ENCODE results near the gene CBLN1.

The CBLN1 gene

GRCh38 chr16:49281480-49281842, at the start of gene CBLN1:
Gene CBLN1 (minus strand): TSS chr16:49281838. CDS start chr16:49281465, 373 bp downstream.
- no peak for DNase-seq (ENCODE audit: low read depth in 2 of 2)

DNA sequence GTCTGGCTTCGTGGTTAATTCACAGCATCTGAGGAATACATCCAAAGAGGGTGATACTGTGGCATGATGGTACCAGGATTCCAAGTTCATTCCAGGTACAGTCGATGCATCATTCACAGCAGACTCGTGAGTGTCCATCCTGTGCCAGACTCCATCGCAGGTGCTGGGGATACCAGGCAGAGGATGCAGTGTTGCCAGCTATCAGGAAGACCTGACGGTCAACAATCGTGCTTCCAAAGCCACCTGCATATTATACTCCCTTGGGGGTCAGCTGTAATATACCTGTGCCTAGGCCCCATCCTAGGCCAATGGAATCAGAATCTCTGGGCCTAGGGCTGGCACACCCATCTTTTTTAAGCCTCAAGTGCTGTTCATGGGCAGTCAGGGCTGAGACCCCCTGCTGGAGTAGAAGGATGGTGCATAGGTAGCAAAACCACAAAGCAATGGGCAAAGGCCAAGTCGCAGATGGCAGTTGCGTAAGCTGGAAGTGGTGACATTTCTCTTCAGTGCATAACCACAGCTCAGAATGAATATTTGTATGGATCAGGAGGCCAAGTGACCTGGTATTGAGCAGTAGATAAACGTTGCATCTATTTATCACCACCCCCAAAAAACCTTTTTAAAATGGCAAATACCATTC, 49.0 kb upstream of the CBLN1 start:
- no peak for DNase-seq (ENCODE audit: low read depth in 2 of 2)

- no peak for DNase-seq (ENCODE audit: low read depth in 2 of 2)
Observed at GRCh38 chr16:49328325-49328724, 46.7 kb upstream of the CBLN1 start.

- no peak for DNase-seq (ENCODE audit: low read depth in 2 of 2)
Observed at GRCh38 chr16:49327466-49327865, 45.8 kb upstream of the CBLN1 start.

DNA sequence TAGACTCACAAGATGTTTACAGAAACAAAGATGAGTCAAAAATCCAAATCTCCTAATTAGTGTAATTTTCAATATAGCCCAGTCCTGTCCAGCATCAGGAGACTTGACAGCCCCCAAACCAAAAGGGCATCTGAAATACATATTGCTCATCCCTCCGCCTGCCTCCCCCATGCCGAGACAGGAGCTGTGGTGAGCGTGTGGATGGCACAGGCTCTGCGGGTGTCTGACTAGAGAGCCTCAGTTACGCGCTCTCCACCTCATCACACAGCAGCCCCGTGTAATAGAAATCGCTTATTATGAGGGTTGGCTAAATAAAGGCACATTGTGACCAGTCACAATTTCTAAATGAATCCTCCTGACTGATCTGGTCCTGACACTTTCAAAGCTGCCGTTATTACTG, 43.1 kb upstream of the CBLN1 start:
- DNase-seq (ENCODE audit: low read depth in 2 of 2): no peak

- DNase-seq (ENCODE audit: low read depth in 2 of 2): no peak
Observed at GRCh38 chr16:49315602-49316001, 34.0 kb upstream of the CBLN1 start.

GRCh38 chr16:49312389-49312985, 30.8 kb upstream of the CBLN1 start:
- DNase-seq (ENCODE audit: low read depth in 2 of 2): no peak

GRCh38 chr16:49311823-49312222, 30.2 kb upstream of the CBLN1 start:
- DNase-seq (ENCODE audit: low read depth in 2 of 2): no peak

- no peak for DNase-seq (ENCODE audit: low read depth in 2 of 2)
Observed at GRCh38 chr16:49307176-49307575, 25.5 kb upstream of the CBLN1 start.

- DNase-seq (ENCODE audit: low read depth in 2 of 2): no peak
Observed at GRCh38 chr16:49305406-49305805, 23.8 kb upstream of the CBLN1 start.

DNA sequence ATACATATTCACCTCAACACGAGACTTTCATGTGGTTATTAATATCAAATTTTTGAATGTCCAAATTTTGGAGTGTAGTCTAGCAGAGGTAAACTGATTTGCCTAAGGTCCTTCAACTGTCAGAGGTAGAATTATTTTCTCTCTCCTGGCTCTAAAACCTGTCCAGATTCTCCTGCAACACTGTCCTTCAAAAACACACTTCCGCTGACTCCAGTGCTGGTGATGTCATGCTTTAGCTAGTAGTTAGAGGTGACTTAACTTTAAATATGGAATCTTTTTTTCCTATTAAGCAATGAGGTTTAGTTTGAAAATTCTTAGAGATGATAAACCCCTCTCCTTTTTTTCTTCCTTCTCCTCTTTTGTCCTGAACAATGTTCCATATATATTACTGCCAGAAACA, 10.8 kb upstream of the CBLN1 start:
- no peak for DNase-seq (ENCODE audit: low read depth in 2 of 2)

- no peak for DNase-seq (ENCODE audit: low read depth in 2 of 2)
Observed at GRCh38 chr16:49287572-49287971, 5.9 kb upstream of the CBLN1 start.

GRCh38 chr16:49284962-49285361, 3.3 kb upstream of the CBLN1 start:
- DNase-seq (ENCODE audit: low read depth in 2 of 2): no peak

DNA sequence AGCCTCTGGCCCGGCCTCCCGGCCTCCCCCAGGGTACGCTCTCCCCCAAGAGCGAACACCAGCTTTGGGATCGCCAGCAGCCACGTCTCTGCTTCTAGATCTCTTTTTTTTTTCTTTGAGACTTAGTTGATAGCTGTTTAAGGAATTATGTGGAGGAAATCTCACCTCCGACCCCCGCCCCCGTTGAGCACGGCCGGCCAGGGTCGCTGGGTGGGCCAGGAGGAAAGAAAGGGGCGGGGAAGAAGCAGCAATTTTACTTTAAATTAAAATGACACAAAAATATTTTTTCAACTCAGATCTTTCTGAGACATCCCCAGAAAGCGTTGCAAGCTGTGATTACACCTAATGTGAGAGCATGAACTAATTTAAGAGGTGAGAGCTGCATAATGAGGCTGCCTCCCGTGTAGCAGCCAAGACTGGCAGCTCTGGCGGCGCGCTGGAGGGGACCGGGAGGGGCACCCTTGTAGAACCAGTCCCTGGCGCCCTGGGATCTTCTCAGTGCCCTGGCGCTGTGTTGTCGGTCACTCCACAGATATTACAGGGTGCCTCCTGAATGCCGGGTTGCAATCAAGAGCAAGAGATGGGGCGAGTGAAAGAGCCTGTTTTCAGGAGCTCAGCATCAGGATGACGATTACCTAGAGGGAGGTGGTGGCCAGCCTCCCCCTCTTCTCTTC, 1.9 kb upstream of the CBLN1 start:
- no peak for DNase-seq (ENCODE audit: low read depth in 2 of 2)

DNA sequence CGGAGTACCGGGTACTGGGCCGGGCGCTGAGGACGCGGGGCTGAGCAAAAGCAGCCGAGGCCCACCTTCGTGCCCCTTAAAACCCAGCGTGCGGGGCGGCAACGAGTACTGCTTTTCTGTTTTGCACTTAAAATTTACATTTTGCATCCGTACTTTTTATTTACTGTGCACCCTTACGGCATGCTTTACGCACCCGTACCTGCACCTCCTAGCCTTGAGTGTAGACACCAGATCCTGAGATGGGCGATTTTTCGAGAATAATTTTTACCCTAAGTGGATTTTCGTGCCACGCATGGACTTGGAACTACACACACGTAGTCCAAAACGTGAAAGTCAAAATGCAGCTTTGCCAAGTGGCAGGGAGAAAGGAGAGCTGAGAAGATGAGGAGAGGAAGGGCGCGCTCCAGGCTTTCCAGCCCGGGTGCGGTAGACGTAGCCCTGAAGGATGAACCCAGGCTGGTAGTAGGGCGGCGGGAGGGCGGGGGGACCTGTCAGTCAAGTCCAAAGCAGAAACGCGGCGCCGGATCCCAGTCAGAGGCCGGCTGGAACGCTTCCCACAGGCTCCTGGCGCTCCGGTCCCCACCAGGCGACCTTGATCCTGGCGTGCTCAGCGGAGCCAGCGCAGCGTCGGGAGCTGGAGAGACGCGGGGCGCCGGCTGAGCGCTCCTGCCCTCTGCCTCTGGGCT, 1.2 kb upstream of the CBLN1 start:
- no peak for DNase-seq (ENCODE audit: low read depth in 2 of 2)

DNA sequence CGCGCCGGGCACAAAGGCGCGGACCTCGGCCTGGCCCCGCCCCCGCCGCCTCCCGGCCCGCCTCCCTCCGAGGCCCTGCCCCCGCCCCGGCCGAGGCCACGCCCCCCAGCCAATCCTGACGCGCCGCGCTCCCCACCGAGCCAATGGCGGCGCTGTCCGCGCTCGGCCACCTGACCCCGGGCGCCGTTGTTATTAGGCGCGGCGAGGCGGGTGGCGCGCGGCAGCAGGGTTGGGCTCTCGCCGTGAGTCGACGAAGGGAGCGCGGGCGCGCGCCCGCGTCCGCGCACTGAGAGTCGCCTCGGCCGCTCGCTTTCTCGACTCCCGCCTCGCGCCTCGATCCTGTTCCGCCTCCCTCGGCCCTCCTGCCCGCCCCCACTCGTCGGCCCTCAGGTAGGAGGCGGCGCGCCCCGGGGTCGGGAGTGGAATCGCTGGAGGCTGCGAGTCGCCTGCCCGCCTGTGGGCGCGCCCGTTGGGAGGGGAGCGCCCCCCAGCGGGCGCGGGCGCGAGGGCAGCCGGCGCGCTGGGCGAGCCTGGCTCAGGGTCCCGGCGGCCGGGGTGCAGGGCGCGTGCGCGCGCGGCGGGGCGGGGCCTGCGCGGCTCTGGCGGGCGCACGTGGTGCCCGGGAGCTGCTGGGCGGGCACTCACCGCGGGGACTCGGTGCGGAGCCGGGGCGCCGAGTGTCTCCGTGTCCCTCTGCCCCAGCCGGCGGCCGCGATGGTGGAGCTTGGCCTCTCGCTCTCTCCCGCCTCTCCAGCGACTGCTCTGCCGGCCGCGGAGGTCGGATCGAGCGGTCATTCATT, 405 bp upstream of the CBLN1 start:
- peak; percentile 22 to 68 for DNase-seq (ENCODE audit: low read depth in 2 of 2)

DNA sequence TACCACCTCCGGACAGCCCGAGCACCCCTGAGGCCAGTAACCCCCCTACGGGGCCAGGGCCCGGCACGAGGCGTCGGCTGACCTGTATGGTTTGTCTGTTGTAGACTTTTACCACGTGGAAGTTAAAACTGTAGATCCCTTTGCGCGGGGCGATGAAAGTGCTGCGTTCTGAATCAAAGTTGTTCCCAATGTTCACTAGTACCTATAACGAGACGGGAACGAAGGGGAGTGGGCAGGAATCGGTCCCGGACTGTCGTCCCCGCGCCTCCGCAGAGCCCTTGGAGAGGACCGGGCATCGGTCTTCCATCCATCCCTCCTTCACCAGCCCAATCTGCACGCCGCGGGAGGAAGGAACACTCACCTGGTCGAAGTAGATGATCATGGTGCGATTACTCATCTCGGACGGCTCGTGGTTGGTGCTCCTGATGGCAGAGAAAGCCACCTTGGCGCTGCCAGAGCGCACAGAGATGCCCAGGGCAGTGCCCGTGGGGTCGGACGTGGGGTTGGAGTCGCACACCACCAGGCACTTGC, 732 bp downstream of the CBLN1 start:
- no peak for DNase-seq (ENCODE audit: low read depth in 2 of 2)

DNA sequence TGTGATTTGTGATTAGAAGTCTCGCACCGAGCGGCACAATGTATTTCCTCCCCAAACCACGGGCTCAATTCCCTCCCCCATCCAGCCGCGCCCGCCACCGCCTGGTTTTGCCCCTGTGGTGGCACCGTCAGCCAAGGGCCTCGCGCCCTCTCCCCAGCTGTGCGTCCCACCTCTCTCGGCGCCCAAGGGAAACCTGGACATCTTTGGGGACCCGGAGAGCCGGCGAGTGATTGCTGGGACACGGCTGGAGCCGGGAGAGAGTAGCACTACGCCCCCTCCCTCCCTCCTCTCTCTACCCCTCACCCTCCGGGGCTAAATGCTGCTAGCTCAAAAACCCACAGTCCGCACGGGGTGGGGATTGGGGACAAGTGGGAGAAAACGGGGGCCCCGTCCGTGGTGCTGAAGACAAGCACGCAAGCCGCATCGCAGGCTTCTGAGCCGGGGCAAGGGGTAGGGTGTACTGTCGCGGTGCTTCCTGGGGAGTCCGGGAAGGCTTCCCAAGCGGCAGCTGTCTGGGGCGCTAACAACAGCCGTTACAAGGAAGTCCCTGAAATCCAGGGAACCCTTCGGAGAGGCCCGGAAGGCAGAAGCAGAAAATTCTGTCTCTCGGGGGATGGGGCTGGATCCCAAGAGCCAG, 1.4 kb downstream of the CBLN1 start:
- DNase-seq (ENCODE audit: low read depth in 2 of 2): no peak

DNA sequence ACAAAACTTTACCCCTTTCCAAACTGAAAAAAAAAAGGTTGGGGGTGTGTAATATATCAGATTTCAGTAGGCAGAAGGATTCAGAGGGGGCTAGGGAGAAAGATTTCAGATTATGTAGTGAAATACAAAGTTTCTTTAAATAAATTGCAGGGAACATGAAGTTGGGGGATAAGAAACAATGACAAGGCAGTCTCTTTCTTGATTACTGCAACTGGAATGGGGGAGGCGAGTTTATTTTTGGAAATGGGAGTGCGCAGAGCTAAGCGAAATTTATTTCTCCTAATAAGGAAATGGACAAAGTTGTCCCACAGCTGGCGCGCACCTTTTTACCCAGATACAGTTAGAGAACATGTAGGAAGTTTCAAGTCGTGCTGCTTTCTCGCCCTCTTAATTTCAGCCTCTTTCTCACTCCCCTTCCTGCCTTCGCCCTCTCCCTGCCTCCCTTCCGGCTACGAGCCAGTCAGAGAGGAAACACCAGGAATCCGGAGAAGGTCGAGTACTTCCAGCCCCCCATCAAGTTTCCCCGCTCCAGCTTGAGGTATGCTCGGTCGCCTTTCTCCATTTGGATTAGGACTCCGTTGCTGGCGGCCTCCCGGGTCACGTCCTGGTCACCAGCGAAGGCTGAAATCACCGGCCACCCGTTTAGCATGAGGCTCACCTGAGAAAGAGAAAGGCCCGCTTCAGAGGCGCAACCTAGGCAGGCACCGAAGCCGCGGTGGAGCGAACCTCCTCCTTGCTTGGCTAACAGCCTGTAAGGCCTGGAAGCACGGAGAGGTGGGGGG, 2.5 kb downstream of the CBLN1 start:
- no peak for DNase-seq (ENCODE audit: low read depth in 2 of 2)

- DNase-seq (ENCODE audit: low read depth in 2 of 2): no peak
Observed at GRCh38 chr16:49278567-49278827, 3.1 kb downstream of the CBLN1 start.

Measured in activated CD4-positive, alpha-beta T cell treated with anti-CD3 and anti-CD28 coated beads for 24 hours (primary cell).